ENCODE data around the gene CTNND2. TPM values are rescaled to one million over a fixed set of nuclear protein-coding genes. Genes with fewer than 3 reads are reported as not detected.

CTNND2 gene
- total and polyA plus RNA-seq, 9 of the 15 experiments (the other 6 are each of a cell fraction or from before 2014, with no cell fraction given) = 0.03 to 0.35 TPM; not detected in 7

- ChIA-PET POLR2A (no interaction called here), CTCF (ENCODE audit: low intra/inter-chr PET ratio) (no interaction called here)
- no peak overlapping the region for H3K27ac ChIP-seq (ENCODE audit: extremely low read depth, low read depth, low read length)
- H3K9me3 ChIP-seq (replicated peaks; ENCODE audit: control insufficient read depth, insufficient read depth, low read depth, low read length) = no peaks in the 10 kb centered on the region
- H3K36me3 ChIP-seq (ENCODE audit: control insufficient read depth, insufficient read depth, low read length) = no peaks in the 10 kb centered on the region
- H3K79me2 ChIP-seq (ENCODE audit: control insufficient read depth, insufficient read depth, low read length) = no peaks in the 10 kb centered on the region
- no TSS peak for BruUV-seq (replicated peaks)
- H3K4me1 ChIP-seq (replicated peaks in 1 of 2; ENCODE audit: control insufficient read depth in 2 of 2, insufficient read depth in 2 of 2, low read length in 2 of 2) = no peaks in the 10 kb centered on the region
- no peak overlapping the region for H2AFZ ChIP-seq (ENCODE audit: low read depth, low read length)
- WGBS (ENCODE audit: insufficient coverage, low coverage, missing lambda C conversion rate) = 0% methylated on average over 5 of the region's 5 CpGs
- FAIRE-seq (no peak), ATAC-seq (no peak), DNase-seq (ENCODE audit: extremely low read depth in 1 of 4, low spot score in 3 of 4) (no peak)
- no peaks in the 10 kb centered on the region for H3K9me1 ChIP-seq (ENCODE audit: control insufficient read depth, insufficient read depth, low read length)
- TF ChIP-seq MEIS2 (IDR thresholded peaks at IDR 0.05; ENCODE audit: partially characterized antibody) (no peak), HNRNPLL (IDR thresholded peaks at IDR 0.05; ENCODE audit: low read depth, low read length, poor library complexity, severe bottlenecking) (no peak), CREBBP (IDR thresholded peaks at IDR 0.05; ENCODE audit: low read depth, low read length) (no peak), GABPB1 (CRISPR knock-in tag; IDR thresholded peaks at IDR 0.05) (no peak), ZNF311 (CRISPR knock-in tag; IDR thresholded peaks at IDR 0.05) (no peak), ZNF175 (CRISPR knock-in tag; IDR thresholded peaks at IDR 0.05; ENCODE audit: low read depth) (no peak), HDAC3 (IDR thresholded peaks at IDR 0.05; ENCODE audit: borderline replicate concordance, partially characterized antibody) (no peak), CBFA2T3 (IDR thresholded peaks at IDR 0.05) (no peak), ZNF165 (CRISPR knock-in tag; IDR thresholded peaks at IDR 0.05; ENCODE audit: borderline replicate concordance) (no peak), NFIX (CRISPR knock-in tag; IDR thresholded peaks at IDR 0.05; ENCODE audit: low read depth) (no peak), ZNF316 (IDR thresholded peaks at IDR 0.05) (no peak), BRD9 (IDR thresholded peaks at IDR 0.05; ENCODE audit: low read depth, partially characterized antibody) (no peak), TEAD4 (IDR thresholded peaks at IDR 0.05; ENCODE audit: low read length) (no peak), TEAD4 (CRISPR knock-in tag; IDR thresholded peaks at IDR 0.05; ENCODE audit: borderline replicate concordance) (no peak), ZNF695 (CRISPR knock-in tag; IDR thresholded peaks at IDR 0.05) (no peak), ZC3H4 (CRISPR knock-in tag; IDR thresholded peaks at IDR 0.05; ENCODE audit: borderline replicate concordance) (no peak), IRF9 (tag; IDR thresholded peaks at IDR 0.05) (no peak)
- H3K27me3 ChIP-seq (ENCODE audit: control insufficient read depth in 2 of 2, insufficient read depth in 2 of 2, low read length in 2 of 2) = no peaks in the 10 kb centered on the region
- in situ Hi-C loops (cut with MboI) = no loop called here
- intact Hi-C loops (cut with micrococcal nuclease) = no loop called here
- no peaks in the 10 kb centered on the region for H4K20me1 ChIP-seq (replicated peaks; ENCODE audit: control insufficient read depth, insufficient read depth, low read length)
- no peak overlapping the region for H3K4me3 ChIP-seq
- no peak overlapping the region for H3K9ac ChIP-seq (ENCODE audit: insufficient read depth in 1 of 2, low read depth in 2 of 2, low read length in 2 of 2)
- no peak overlapping the region for H3K4me2 ChIP-seq (ENCODE audit: insufficient read depth, low read length)
Observed at GRCh38 chr5:11072568-11072967, 831.7 kb downstream of the CTNND2 start.

All from K562 (cell line).